MM.1S (cell line): ENCODE data around the gene POMGNT2.

ENCODE experiments used
- DNase-seq: peaks from one replicate; pipeline ENCODE4 v3.0.0-alpha.2; 2015
- H2AFZ ChIP-seq: fragments of 300-600 bp; sonication (generic); 2 replicates; pipeline ENCODE4 v1.6.0; 2016; ENCODE audit warnings: antibody characterized with exemption, low read length
- H3F3A ChIP-seq: fragments of 300-600 bp; sonication (generic); 2 replicates; pipeline ENCODE4 v1.6.1; 2016; ENCODE audit warnings: mild to moderate bottlenecking, antibody characterized with exemption, low read length, moderate library complexity, mixed read lengths; ENCODE audit not compliant: insufficient read depth
- H3K27ac ChIP-seq: fragments of 300-600 bp; sonication (generic); 2 replicates; pipeline ENCODE4 v1.5.1; 2016; ENCODE audit warnings: mild to moderate bottlenecking, low read length
- H3K27me3 ChIP-seq: fragments of 300-600 bp; sonication (generic); replicated peaks from 2 replicates; pipeline ENCODE4 v1.6.0; 2016; ENCODE audit warnings: low read length; ENCODE audit not compliant: insufficient read depth
- H3K36me3 ChIP-seq: fragments of 300-600 bp; sonication (generic); replicated peaks from 2 replicates; pipeline ENCODE4 v1.6.1; 2016; ENCODE audit warnings: mild to moderate bottlenecking, low read length, mixed read lengths; ENCODE audit not compliant: insufficient read depth
- H3K4me1 ChIP-seq: fragments of 300-600 bp; sonication (generic); 2 replicates; pipeline ENCODE4 v1.6.1; 2016; ENCODE audit warnings: low read length, mixed read lengths
- H3K4me2 ChIP-seq: fragments of 300-600 bp; sonication (generic); 2 replicates; pipeline ENCODE4 v1.6.0; 2016; ENCODE audit warnings: low read depth, low read length
- H3K4me3 ChIP-seq: fragments of 300-600 bp; sonication (generic); 2 replicates; pipeline ENCODE4 v1.5.1; 2016; ENCODE audit warnings: low read length, mixed read lengths
- H3K79me2 ChIP-seq: fragments of 300-600 bp; sonication (generic); 2 replicates; pipeline ENCODE4 v1.6.1; 2016; ENCODE audit warnings: mixed run types, low read length, mixed read lengths
- H3K9ac ChIP-seq: fragments of 300-600 bp; sonication (generic); 2 replicates; pipeline ENCODE4 v1.6.1; 2016; ENCODE audit warnings: low read length, mixed read lengths
- H3K9me2 ChIP-seq: fragments of 300-600 bp; sonication (generic); replicated peaks from 2 replicates; pipeline ENCODE4 v1.6.1; 2016; ENCODE audit warnings: mild to moderate bottlenecking, low read length, mixed read lengths; ENCODE audit not compliant: insufficient read depth
- H3K9me3 ChIP-seq: fragments of 300-600 bp; sonication (generic); replicated peaks from 2 replicates; pipeline ENCODE4 v1.6.1; 2016; ENCODE audit warnings: mild to moderate bottlenecking, low read length, mixed read lengths; ENCODE audit not compliant: insufficient read depth
- H4K20me1 ChIP-seq: fragments of 300-600 bp; sonication (generic); 2 replicates; pipeline ENCODE4 v1.6.1; 2016; ENCODE audit warnings: mild to moderate bottlenecking, low read length, moderate library complexity, mixed read lengths; ENCODE audit not compliant: insufficient read depth
- EZH2 ChIP-seq: fragments of 300-600 bp; sonication (generic); optimal IDR thresholded peaks from 2 replicates; pipeline ENCODE3; 2017; ENCODE audit warnings: low read depth, mild to moderate bottlenecking, antibody characterized with exemption, low read length, mixed read lengths
- EZH2phosphoT487 ChIP-seq: fragments of 300-600 bp; sonication (generic); IDR thresholded peaks from 2 replicates; pipeline ENCODE4 v1.6.1; 2018; ENCODE audit warnings: antibody characterized with exemption, low read length
- TF ChIP-seq, protein P1 (sequence below): fragments of 300-600 bp; sonication (generic); IDR thresholded peaks from 2 replicates; pipeline ENCODE4 v1.5.1; 2016; ENCODE audit warnings: antibody characterized with exemption, low read length, mixed read lengths

POMGNT2 gene

GRCh38 chr3:43031485-43031884, 74.4 kb downstream of the POMGNT2 start:
- no peaks in the 10 kb centered on the region for H3K9me3 ChIP-seq
- H4K20me1 ChIP-seq = no peaks in the 10 kb centered on the region
- no peak overlapping the region for H3K27ac ChIP-seq
- no peaks in the 10 kb centered on the region for H3K79me2 ChIP-seq
- no peak overlapping the region for H3K4me3 ChIP-seq
- DNase-seq = no peak
- H2AFZ ChIP-seq = no peak overlapping the region
- no peaks in the 10 kb centered on the region for H3K27me3 ChIP-seq
- no peak overlapping the region for H3K9ac ChIP-seq
- H3K4me2 ChIP-seq = no peak overlapping the region
- H3K4me1 ChIP-seq = no peaks in the 10 kb centered on the region
- no peaks in the 10 kb centered on the region for H3K9me2 ChIP-seq
- TF ChIP-seq EZH2phosphoT487 = no peak
- TF ChIP-seq EZH2 = no peak
- TF ChIP-seq, protein P1, sequence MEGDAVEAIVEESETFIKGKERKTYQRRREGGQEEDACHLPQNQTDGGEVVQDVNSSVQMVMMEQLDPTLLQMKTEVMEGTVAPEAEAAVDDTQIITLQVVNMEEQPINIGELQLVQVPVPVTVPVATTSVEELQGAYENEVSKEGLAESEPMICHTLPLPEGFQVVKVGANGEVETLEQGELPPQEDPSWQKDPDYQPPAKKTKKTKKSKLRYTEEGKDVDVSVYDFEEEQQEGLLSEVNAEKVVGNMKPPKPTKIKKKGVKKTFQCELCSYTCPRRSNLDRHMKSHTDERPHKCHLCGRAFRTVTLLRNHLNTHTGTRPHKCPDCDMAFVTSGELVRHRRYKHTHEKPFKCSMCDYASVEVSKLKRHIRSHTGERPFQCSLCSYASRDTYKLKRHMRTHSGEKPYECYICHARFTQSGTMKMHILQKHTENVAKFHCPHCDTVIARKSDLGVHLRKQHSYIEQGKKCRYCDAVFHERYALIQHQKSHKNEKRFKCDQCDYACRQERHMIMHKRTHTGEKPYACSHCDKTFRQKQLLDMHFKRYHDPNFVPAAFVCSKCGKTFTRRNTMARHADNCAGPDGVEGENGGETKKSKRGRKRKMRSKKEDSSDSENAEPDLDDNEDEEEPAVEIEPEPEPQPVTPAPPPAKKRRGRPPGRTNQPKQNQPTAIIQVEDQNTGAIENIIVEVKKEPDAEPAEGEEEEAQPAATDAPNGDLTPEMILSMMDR = no peak
- H3F3A ChIP-seq = no peaks in the 10 kb centered on the region
- no peaks in the 10 kb centered on the region for H3K36me3 ChIP-seq

GRCh38 chr3:43030162-43030935, 75.5 kb downstream of the POMGNT2 start:
- Histone ChIP-seq H4K20me1 (no peaks in the 10 kb centered on the region), H3K9ac (no peak overlapping the region), H3K36me3 (no peaks in the 10 kb centered on the region), H3K79me2 (no peaks in the 10 kb centered on the region), H3K27me3 (no peaks in the 10 kb centered on the region), H3F3A (no peaks in the 10 kb centered on the region), H3K9me2 (no peaks in the 10 kb centered on the region), H3K4me3 (no peak overlapping the region), H2AFZ (no peak overlapping the region), H3K4me1 (no peaks in the 10 kb centered on the region), H3K4me2 (no peak overlapping the region), H3K9me3 (no peaks in the 10 kb centered on the region), H3K27ac (no peak overlapping the region)
- no peak for TF ChIP-seq EZH2
- TF ChIP-seq EZH2phosphoT487 = no peak
- TF ChIP-seq, protein P1 = no peak
- DNase-seq = no peak
